ENCODE results near the gene COL11A2.

GRCh38 chr6:33198159-33198852 lies 6.0 kb upstream of the COL11A2 start:
- TF ChIP-seq POLR2A (IDR thresholded peaks at IDR 0.05) (no peak), POLR2AphosphoS5 (IDR thresholded peaks at IDR 0.05) (no peak)
- TF ChIP-seq, protein P1, sequence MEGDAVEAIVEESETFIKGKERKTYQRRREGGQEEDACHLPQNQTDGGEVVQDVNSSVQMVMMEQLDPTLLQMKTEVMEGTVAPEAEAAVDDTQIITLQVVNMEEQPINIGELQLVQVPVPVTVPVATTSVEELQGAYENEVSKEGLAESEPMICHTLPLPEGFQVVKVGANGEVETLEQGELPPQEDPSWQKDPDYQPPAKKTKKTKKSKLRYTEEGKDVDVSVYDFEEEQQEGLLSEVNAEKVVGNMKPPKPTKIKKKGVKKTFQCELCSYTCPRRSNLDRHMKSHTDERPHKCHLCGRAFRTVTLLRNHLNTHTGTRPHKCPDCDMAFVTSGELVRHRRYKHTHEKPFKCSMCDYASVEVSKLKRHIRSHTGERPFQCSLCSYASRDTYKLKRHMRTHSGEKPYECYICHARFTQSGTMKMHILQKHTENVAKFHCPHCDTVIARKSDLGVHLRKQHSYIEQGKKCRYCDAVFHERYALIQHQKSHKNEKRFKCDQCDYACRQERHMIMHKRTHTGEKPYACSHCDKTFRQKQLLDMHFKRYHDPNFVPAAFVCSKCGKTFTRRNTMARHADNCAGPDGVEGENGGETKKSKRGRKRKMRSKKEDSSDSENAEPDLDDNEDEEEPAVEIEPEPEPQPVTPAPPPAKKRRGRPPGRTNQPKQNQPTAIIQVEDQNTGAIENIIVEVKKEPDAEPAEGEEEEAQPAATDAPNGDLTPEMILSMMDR (IDR thresholded peaks at IDR 0.05): no peak
